SKM-1 (cell line): ENCODE measurements around the gene TMEM95.
"Not testable (repeated sequence)": the region's sequence is repeated elsewhere in the genome, so short reads cannot be mapped to it uniquely, and the experiment has no call there.

ENCODE experiments used
- DNase-seq: peaks from one replicate; lab custom pipeline; 2025; ENCODE audit not compliant: unreplicated experiment; lab: John Stamatoyannopoulos, UW

The TMEM95 gene

DNA sequence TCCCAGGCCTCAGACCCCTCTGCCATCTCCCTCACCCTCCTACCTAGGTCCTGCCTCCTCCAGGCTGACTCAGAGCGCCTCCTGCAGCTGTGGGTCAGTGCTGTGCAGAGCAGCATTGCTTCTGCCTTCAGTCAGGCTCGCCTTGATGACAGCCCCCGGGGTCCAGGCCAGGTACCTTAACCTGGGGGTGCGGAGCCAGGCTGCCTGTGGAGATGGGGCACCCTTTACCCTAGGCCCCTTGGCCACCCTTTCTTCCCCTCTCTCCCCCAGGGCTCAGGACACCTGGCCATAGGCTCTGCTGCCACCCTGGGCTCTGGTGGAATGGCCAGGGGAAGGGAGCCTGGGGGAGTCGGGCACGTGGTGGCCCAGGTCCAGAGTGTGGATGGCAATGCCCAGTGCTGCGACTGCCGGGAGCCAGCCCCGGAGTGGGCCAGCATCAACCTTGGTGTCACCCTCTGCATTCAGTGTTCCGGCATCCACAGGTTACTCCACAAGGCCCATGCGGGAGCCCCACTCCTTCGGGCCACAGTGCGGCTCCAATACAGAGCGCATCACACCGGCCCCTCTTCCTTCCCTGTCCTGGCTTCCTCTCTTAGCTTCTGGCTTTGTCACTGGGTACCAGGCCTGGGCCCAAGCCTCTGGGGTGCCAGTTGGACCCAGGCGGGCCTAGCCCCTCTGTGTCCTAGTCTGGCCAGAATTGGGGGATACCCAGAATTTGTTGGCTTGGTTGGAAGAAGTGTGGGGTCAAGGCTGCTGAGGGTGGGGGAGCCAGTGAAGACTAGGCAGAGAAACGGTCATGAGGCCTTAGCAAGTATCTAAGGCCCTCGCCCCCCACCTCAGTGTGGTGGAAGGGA, 8.0 kb upstream of the TMEM95 start:
- no peak for DNase-seq

DNA sequence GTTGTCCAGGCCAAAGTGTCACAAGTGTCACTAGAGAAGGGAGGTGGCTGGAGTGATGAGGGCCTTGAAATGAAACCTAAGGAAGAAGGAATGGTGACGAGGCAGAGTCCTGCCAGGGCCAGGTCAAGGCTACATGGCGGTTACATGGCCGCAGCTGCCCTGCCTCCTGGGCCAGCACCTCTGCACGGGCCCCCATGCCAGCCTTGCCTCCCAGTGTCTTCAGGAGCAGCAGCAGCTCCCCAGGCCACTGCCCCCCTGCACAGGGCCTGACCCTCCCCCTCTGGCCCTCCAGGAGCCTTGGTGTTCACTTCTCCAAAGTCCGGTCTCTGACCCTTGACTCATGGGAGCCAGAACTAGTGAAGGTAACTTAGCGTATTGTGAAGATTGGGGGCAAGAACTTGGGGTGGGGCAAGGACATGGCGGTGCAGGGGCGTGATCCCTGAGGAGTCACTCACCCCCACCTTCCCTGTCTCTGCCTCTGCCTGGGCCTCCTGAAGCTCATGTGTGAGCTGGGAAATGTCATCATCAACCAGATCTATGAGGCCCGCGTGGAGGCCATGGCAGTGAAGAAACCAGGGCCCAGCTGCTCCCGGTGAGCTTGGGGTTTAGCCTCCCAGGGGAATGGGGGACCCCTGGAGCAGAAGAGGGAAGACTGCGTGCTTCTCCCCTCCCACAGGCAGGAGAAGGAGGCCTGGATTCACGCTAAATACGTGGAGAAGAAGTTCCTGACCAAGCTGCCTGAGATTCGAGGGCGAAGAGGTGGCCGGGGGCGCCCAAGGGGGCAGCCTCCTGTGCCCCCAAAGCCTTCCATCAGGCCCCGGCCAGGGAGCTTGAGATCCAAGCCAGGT, 7.1 kb upstream of the TMEM95 start:
- no peak for DNase-seq

DNA sequence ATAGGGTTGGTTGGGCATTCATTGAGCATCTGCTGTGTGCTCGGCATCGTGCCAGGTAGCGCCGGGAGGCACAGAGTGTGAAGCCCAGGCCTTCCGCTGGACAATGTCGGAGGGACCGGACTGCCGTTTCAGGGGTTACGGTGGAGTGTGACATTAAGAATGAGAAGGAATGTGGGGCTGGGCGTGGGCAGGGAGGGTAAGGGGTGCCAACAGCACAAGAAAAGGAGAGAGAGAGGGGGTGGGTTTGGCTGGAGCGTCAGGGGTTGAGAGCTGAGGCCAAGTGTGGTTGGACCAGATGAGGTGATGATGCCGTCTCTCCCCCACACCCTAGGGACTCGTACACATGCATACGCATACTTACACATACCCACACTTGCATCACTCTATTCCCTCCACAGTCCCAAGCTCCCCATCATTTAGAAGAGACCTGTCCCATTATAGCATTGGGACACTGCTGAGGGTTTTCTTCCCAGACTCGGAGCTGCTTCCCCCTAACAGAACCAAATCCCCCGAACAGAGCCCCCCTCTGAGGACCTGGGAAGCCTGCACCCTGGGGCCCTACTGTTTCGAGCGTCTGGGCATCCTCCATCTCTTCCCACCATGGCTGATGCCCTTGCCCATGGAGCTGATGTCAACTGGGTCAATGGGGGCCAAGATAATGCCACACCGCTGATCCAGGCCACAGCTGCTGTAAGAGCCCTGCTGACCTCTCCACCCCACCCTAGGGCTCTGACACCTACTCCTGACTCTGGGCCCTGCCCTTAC, 6.3 kb upstream of the TMEM95 start:
- no peak for DNase-seq

DNA sequence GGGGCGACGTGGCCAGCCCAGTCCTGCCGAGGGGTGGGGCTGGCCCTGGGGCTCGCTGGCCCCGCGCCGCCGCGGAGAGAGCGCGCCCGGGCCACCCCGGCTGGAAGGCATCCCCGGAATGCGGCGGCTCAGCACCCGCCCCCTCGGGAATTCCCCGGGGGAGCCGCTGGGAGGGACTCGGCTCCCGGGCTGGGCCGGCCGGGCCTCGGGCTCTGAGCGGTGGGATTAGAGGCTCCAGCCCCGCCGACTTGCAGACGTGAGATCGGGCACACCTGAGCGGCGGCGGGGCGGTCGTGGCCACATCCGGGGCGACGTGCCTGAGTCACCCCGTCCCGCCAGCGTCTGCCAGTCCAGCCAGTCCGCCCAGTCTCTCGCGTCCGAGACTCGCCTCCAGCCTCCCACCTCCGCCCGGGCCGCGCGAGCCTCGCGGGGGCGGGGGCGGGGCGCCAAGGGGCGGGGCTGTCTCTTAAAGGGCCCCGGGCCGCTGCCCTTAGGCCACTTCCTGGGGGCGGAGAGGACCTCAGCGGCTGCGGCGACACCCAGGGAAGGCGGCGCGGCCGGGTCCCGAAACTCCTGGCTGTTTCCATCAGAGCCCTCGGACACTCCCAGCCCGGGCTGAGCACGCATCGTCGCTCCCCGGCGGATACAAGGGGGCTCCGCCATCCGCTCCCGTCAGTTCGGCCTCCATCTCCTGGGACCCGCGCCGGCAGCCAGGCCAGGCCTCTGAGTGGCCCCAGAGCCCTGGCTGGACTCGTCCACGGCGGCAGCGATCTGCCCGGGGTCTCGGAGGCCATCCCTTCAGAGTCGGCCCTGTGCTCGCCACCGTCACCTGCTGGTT, 3.1 kb upstream of the TMEM95 start, which contains the start of gene KCTD11:
Gene KCTD11 (plus strand): TSS at position 498 of the 838 bp plus-strand sequence.
- no peak for DNase-seq

DNA sequence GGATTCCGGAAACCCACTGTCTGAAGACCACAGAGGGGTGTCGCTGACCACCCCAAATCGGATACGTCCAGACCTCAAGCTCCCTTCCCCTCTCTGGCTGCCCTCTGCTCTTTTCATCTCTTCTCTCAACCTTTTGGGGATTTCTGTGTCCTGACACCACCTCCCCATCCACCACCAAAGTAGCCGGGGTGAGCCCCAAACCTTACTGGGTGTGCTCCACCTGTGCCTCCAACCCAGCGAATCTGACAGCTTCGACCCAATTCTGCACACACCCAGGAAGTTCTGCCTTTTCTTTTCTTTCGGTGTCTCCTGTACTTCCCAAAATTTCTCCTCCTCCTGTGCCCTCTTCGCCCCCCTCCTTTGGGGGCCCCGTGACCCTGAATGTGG, 2.5 kb upstream of the TMEM95 start:
- DNase-seq, result no peak

DNA sequence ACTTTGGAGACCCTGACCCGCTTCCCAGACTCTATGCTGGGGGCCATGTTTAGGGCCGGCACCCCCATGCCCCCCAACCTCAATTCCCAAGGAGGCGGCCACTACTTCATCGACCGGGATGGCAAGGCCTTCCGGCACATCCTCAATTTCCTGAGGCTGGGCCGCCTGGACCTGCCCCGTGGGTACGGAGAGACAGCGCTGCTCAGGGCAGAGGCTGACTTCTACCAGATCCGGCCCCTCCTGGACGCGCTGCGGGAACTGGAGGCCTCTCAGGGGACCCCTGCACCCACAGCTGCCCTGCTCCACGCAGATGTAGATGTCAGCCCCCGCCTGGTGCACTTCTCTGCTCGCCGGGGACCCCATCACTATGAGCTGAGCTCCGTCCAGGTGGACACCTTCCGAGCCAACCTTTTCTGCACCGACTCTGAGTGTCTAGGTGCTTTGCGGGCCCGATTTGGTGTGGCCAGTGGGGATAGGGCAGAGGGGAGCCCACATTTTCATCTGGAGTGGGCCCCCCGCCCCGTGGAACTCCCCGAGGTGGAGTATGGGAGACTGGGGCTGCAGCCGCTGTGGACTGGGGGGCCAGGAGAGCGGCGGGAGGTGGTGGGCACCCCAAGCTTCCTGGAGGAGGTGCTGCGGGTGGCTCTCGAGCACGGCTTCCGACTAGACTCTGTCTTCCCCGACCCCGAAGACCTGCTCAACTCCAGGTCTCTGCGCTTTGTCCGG, 1.9 kb upstream of the TMEM95 start:
- no peak for DNase-seq

DNA sequence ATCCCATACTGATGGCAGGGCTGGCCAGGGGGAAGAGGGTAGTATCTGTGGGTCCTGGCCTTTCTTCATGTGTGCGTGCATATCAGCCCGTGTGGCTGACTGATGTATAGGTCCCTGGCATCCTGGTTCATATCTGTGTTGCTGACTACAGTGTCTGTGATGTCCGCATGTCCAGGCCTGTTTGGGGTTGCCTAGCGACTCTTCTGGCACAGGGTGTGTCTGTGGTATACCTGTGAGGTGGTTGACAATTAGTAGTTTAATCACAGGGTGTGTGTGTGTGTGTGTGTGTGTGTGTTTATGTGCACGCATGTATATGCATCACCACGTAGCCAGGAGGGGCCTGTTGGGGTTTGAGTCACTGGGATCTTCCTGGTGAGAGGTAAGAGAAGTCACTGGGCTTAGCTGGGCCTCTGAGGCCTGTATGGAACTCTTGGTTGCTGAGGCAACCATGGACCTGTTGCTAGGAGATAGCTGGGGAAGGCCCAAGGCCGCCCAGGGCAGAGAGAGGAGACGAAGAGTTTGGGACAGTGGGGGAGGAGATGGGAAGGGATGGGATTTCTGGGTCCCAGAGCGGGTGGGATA, 603 bp upstream of the TMEM95 start:
- DNase-seq, result no peak

DNA sequence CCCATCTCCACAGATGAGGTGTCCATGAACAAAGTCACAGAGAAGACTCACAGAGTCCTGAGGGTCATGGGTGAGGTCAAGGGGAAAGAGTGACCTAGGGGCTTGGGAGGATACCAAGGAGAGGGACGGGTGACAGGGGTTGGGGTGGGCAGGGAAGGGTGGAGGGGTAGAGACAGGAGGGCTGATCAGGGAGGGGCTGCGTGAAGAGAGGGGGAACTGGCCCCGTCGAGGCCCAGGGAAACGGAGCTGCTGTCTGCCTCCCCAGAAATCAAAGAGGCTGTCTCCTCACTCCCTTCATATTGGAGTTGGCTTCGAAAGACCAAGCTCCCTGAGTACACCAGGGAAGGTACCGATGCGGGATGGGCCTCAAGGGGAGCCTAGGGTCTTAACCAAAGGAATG, 617 bp downstream of the TMEM95 start:
- DNase-seq, result no peak

DNA sequence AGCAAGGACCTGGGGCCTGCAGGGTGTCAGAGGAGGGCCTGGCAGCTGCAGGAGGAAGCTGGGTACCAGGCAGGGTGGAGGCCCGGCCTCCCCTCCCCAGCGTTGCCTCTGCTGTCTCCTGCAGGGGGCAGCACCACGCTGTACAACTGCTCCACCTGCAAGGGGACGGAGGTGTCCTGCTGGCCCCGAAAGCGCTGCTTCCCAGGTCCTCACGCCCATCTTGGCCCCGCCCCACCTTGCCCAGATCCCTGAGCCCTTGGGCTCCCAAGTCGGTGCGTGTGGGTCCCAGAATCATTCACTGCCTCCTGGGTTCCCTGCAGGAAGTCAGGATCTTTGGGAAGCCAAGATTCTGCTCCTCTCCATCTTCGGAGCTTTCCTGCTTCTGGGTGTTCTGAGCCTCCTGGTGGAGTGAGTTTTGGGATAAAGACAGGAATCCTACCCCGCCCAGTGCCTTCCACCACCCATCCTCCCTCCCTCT, 1.2 kb downstream of the TMEM95 start:
- DNase-seq, result no peak

DNA sequence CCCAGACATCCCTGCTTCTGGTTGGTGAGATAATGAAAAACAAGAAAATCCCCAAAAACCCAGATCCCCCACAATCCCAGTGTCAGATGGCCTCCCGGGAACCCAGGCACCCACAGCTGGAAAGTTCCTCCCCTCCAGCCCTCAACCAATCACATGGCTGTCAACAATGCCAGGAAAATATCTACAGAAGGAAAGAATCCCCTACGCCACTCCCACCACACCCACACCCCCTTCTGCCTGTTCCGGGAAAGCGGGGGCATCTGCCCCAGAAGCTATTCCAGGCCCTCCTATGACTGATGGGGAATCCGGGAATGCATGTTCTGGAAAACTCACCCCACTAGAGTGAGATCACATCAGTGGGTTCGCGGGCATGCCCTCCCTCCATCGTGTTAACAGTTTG, 1.8 kb downstream of the TMEM95 start:
- no peak for DNase-seq

DNA sequence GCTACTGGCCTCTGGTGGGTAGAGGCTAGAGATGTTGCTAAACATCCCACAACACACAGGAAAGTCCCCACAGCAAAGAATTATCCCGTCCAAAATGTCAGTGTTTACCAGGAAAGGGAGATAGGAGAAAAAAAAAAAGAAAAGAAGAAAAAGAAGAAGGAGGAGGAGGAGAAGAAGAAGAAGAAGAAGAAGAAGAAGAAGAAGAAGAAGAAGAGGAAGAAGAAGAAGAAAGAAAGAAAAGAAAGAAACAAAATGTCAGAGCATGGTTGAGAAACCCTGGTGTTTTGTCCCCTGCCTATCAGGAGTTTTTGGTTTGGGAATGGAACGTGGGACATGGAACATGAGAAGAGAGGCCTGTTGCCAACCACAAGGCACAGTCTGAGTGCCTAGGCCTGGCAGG, 2.4 kb downstream of the TMEM95 start:
- no peak for DNase-seq

DNA sequence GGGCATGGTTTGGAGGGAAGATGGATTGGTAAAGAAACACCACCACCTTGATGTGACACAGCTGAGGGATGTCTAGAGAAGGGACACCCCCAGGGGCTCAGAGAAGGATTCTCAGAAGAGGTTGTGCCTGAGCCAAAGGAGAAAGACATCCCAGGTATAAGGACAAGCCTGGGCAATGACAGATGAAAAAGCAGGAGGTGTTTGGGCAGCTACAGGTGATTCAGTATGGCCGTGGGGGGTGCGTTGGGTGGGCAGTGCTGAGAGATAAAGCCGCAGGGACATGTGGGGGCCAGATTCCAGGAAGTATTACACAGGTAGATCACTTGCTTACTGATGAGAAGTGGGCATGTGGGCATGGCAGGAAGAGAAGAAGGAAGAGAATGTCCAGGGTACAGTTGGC, 7.0 kb downstream of the TMEM95 start:
- DNase-seq, result no peak

DNA sequence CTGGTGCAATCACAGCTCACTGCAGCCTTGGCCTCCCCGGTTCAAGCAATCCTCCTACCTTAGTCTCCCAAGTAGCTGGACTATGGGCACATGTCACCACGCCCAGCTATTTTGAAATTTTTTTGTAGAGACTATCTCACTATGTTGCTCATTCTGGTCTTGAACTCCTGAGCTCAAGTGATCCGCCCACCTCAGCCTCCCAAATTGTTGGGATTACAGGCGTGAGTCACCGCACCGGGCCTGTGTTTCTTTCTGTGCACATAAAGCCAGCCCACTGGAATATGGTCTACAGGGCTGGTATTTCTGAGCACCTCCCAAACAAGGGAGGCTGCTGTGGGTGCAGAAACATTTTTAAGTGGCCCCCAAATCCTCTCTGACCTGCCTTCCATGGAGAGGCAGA, 8.4 kb downstream of the TMEM95 start:
- DNase-seq, result no peak

DNA sequence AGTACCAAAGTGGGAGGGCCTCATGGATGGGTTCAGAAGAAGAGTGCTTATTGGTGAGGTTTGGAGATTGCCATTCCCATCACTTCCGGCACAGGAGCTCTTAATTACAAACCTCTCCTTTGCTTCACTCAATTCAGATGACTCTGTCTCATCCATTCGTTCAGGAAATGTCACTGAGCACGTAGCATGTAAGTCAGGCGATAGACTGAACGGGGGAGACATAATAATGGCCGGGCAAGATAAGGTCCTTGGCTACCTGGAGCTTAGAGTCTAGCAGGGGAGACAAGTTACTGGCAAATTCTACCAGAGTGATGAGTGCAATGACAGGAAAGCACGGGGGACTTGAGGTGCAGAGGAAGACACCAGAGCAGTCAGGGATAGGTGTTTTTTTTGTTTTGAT, 11.0 kb downstream of the TMEM95 start:
- DNase-seq, result not testable (repeated sequence)

DNA sequence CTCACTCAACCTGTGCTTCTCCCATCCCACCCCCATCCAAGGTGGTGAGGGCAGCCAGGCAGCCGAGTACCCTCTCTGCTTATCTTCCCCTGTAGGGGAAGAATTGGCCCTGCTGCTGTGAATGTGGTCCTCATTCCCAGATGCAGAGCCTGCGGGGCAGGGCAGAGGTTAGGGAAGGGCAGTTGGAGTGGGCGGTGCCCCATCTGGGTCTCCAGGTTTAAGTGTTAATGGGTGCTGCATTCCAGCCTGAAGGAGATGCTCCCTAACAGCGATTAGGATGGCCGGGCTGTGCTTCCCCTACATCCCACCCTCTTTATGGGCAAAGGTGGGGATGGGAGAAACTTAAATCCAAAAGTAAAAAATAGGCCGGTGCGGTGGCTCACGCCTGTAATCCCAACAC, 12.1 kb downstream of the TMEM95 start:
- DNase-seq, result no peak

DNA sequence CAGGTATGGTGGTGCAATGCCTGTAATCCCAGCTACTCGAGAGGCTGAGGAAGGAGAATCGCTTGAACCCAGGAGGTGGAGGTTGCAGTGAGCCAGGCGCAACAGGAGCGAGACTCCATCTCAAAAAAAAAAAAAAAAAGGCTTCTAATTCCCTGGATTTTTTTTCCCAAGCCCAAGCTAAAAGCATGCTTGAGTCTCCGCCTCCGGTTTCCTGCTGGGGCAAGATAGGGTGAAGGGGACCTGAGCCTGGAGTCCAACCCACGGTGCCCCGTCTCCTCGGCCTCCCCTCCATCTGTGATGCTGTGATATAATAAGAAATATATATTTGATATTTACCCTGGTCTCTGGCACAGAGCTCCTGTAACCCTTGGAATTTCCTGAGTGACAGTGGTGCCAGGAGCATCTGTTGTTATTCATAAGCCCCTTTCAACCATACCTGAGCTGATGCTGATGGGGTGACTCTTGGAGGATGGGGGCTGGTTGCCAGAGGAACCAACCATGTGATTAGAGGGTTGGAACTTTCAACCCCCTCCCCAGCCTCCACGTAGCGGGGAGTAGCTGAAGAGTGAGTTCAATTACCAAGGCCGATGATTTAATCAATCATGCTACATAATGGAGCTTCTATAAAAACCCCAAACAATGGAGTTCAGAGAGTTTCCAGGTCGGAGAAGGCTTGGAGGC, 13.1 kb downstream of the TMEM95 start:
- DNase-seq, result no peak

DNA sequence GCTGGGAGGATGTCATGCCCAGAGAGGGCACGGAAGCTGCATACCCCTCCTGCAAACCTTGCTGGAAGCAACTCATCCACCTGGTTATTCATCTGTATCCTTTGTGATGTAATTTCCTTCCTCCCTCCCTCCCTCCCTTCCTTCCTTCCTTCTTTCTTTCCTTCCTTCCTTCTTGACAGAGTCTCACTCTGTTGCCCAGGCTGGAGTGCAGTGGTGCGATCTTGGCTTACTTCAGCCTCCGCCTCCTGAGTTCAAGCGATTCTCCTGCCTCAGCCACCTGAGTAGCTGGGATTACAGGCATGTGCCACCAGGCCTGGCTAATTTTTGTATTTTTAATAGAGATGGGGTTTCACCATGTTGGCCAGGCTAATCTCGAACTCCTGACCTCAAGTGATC, 13.6 kb downstream of the TMEM95 start:
- DNase-seq, result not testable (repeated sequence)

DNA sequence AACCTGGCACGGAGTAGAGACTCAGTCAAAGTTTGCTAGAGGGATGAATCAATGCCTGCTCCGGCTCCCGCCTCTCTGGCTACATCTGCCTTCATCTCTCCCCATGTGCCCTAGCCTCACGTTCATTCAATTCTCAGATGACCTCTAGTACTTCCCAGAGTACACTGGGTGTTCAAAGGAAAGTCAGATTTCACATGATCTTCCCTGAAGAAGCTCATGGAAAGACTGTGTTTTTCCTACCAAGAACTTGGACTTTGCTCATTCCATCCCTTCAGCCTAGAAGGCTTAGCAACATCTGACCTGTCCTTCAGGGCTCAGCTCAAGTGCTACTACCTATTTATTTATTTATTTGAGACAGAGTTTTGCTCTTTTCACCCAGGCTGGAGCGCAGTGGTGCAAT, 14.9 kb downstream of the TMEM95 start:
- DNase-seq, result no peak

DNA sequence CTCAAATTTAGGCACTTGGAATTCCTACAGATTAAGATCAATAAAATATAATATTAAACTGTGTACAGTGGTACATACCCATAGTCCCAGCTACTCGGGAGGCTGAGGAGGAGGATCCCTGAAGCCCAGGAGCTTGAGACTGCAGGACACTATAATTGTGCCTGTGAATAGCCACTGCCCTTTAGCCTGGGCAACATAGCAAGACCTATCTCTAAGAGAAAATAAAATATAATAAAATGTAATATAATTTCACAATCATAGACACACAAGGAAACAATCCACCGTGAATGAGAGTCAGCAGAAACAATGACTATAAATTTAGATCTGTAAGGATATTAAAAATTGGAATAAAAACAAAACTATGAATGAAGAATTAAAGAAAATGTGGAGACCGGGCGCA, 15.9 kb downstream of the TMEM95 start:
- DNase-seq, result no peak
